NK-92 treated with Interleukin-12 subunit alpha and Interleukin-12 subunit beta, amount 100 ng/mL, for 24 hours (cell line): ENCODE results near the gene GATA6.

Source experiments
- DNase-seq: peaks from one replicate; lab custom pipeline; 2025; lab: John Stamatoyannopoulos, UW

Gene GATA6

GRCh38 chr18:22169011-22169888, at the start of gene GATA6:
GATA6 (plus strand) TSS chr18:22169589; CDS start chr18:22171145, 1,556 bp downstream.
- DNase-seq: no peak

GRCh38 chr18:22124970-22125369, 44.4 kb upstream of the GATA6 start:
- no peak for DNase-seq

GRCh38 chr18:22128954-22129353, 40.4 kb upstream of the GATA6 start:
- DNase-seq: no peak

GRCh38 chr18:22129778-22130177, 39.6 kb upstream of the GATA6 start:
- DNase-seq: no peak

- DNase-seq: no peak
Observed at GRCh38 chr18:22132258-22132657, 37.1 kb upstream of the GATA6 start.

- no peak for DNase-seq
Observed at GRCh38 chr18:22132763-22133162, 36.6 kb upstream of the GATA6 start.

- DNase-seq: no peak
Observed at GRCh38 chr18:22136395-22136794, 33.0 kb upstream of the GATA6 start.

GRCh38 chr18:22141211-22141610, 28.2 kb upstream of the GATA6 start:
- no peak for DNase-seq

GRCh38 chr18:22143347-22144340, 25.7 kb upstream of the GATA6 start:
- DNase-seq: no peak

GRCh38 chr18:22145160-22145559, 24.2 kb upstream of the GATA6 start:
- DNase-seq: no peak

- DNase-seq: no peak
Observed at GRCh38 chr18:22149710-22150109, 19.7 kb upstream of the GATA6 start.

GRCh38 chr18:22152093-22152492, 17.3 kb upstream of the GATA6 start:
- DNase-seq: no peak

GRCh38 chr18:22153428-22153827, 16.0 kb upstream of the GATA6 start:
- no peak for DNase-seq

GRCh38 chr18:22155584-22155983, 13.8 kb upstream of the GATA6 start:
- no peak for DNase-seq

GRCh38 chr18:22159014-22159413, 10.4 kb upstream of the GATA6 start:
- DNase-seq: no peak

GRCh38 chr18:22161090-22161489, 8.3 kb upstream of the GATA6 start:
- DNase-seq: no peak

GRCh38 chr18:22163416-22164161, 5.8 kb upstream of the GATA6 start:
- DNase-seq: no peak

GRCh38 chr18:22164337-22165048, 4.9 kb upstream of the GATA6 start:
- DNase-seq: no peak

GRCh38 chr18:22165049-22165602, 4.3 kb upstream of the GATA6 start:
- no peak for DNase-seq

- no peak for DNase-seq
Observed at GRCh38 chr18:22165603-22166068, 3.8 kb upstream of the GATA6 start.
